Stimulated activated CD8-positive, alpha-beta memory T cell treated with anti-CD3 and anti-CD28 coated beads, Interleukin-2, amount 100 ng/mL, for 48 hours (primary cell): Measurements from ENCODE around the gene B9D2.
"Not testable (repeated sequence)": the region's sequence is repeated elsewhere in the genome, so short reads cannot be mapped to it uniquely, and the experiment has no call there.

Source experiments
- DNase-seq, 2 donors: peaks; one replicate each; pipeline ENCODE4 v3.0.0-alpha.2; 2020; ENCODE audit warnings: low read depth in 2 of 2

The B9D2 gene

GRCh38 chr19:41363753-41364523, at the start of gene B9D2:
Gene B9D2 (minus strand): TSS chr19:41364149. CDS start chr19:41363519, 630 bp downstream.
- peak; percentile 92 to 96 for DNase-seq

GRCh38 chr19:41412953-41413352, 49.0 kb upstream of the B9D2 start:
- no peak for DNase-seq

- DNase-seq, result no peak
These were observed 48.0 kb upstream of the B9D2 start for GRCh38 chr19:41411968-41412265.

- no peak for DNase-seq
These were observed 47.4 kb upstream of the B9D2 start for GRCh38 chr19:41411100-41411967.

- DNase-seq, result no peak
These were observed 46.5 kb upstream of the B9D2 start for GRCh38 chr19:41410336-41411054.

GRCh38 chr19:41409288-41409687, 45.3 kb upstream of the B9D2 start:
- no peak for DNase-seq

GRCh38 chr19:41408846-41409245, 44.9 kb upstream of the B9D2 start:
- not testable (repeated sequence) for DNase-seq

GRCh38 chr19:41408256-41408655, 44.3 kb upstream of the B9D2 start:
- DNase-seq, result no peak

GRCh38 chr19:41407271-41407670, 43.3 kb upstream of the B9D2 start:
- DNase-seq, result no peak

GRCh38 chr19:41405776-41406175, 41.8 kb upstream of the B9D2 start:
- no peak for DNase-seq

- no peak for DNase-seq
These were observed 39.4 kb upstream of the B9D2 start for GRCh38 chr19:41403181-41403970.

GRCh38 chr19:41402010-41402409, 38.1 kb upstream of the B9D2 start:
- DNase-seq, result no peak

- DNase-seq, result no peak
These were observed 37.5 kb upstream of the B9D2 start for GRCh38 chr19:41401483-41401882.

GRCh38 chr19:41399525-41399924, 35.6 kb upstream of the B9D2 start:
- no peak for DNase-seq

- DNase-seq, result no peak
These were observed 35.1 kb upstream of the B9D2 start for GRCh38 chr19:41399091-41399490.

GRCh38 chr19:41398598-41398997, 34.6 kb upstream of the B9D2 start:
- DNase-seq, result no peak

GRCh38 chr19:41398050-41398418, 34.1 kb upstream of the B9D2 start:
- DNase-seq, result no peak

- peak; percentile 99 for DNase-seq
These were observed 33.4 kb upstream of the B9D2 start, which contains the start of the genes BCKDHA and EXOSC5 for GRCh38 chr19:41397086-41398049. Gene BCKDHA (plus strand): TSS chr19:41397818. CDS start chr19:41397828, 10 bp downstream. Gene EXOSC5 (minus strand): TSS chr19:41397359. CDS start chr19:41397328, 31 bp downstream.

GRCh38 chr19:41395355-41395754, 31.4 kb upstream of the B9D2 start:
- no peak for DNase-seq

GRCh38 chr19:41392775-41393174, 28.8 kb upstream of the B9D2 start:
- no peak for DNase-seq
